IPS-18a (cell line): ENCODE data around the gene PSMA2.

Source experiments
- H3K27ac ChIP-seq: one replicate; pipeline ENCODE4 v1.5.1; 2013; ENCODE audit warnings: low read length
- H3K27me3 ChIP-seq: one replicate; pipeline ENCODE4 v1.6.1; 2013; ENCODE audit warnings: mild to moderate bottlenecking, low read length; ENCODE audit not compliant: control insufficient read depth, insufficient read depth
- H3K36me3 ChIP-seq: one replicate; pipeline ENCODE4 v1.6.1; 2013; ENCODE audit warnings: low read depth, low read length; ENCODE audit not compliant: control insufficient read depth
- H3K4me1 ChIP-seq: one replicate; pipeline ENCODE4 v1.6.1; 2013; ENCODE audit warnings: low read depth, low read length; ENCODE audit not compliant: control insufficient read depth
- H3K4me3 ChIP-seq: one replicate; pipeline ENCODE4 v1.5.1; 2013; ENCODE audit warnings: low read length
- H3K9ac ChIP-seq: one replicate; pipeline ENCODE4 v1.6.1; 2013; ENCODE audit warnings: mild to moderate bottlenecking, low read length, moderate library complexity
- H3K9me3 ChIP-seq: one replicate; pipeline ENCODE4 v1.6.1; 2013; ENCODE audit warnings: low read depth, low read length; ENCODE audit not compliant: control insufficient read depth

Gene PSMA2

DNA sequence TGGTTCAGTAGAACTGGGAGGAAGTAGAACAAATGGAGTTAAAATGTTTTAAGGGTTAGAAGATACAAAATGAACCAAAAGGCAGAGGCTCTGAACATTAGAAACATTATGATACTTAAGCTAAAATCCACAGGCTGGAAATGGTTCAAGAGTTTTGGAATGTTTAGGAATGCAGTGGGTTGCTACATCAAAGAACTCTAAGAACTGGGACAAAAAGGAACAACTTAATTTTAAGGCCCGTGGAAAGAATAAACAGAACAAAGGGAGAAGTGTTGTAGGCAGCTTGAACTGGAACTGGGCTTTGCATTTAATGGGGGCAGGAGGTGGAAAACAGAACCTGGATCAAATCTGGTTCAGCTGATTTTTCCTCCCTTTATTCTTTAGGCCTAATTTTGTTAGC is 16.6 kb downstream of the PSMA2 start:
- no peaks in the 10 kb centered on the region for H3K9me3 ChIP-seq
- H3K9ac ChIP-seq: no peak overlapping the region
- no peak overlapping the region for H3K4me3 ChIP-seq
- H3K27me3 ChIP-seq: no peaks in the 10 kb centered on the region
- peaks cover 51% of the 10 kb centered on the region for H3K36me3 ChIP-seq
- H3K4me1 ChIP-seq: peaks cover 18% of the 10 kb centered on the region
- H3K27ac ChIP-seq: no peak overlapping the region

DNA sequence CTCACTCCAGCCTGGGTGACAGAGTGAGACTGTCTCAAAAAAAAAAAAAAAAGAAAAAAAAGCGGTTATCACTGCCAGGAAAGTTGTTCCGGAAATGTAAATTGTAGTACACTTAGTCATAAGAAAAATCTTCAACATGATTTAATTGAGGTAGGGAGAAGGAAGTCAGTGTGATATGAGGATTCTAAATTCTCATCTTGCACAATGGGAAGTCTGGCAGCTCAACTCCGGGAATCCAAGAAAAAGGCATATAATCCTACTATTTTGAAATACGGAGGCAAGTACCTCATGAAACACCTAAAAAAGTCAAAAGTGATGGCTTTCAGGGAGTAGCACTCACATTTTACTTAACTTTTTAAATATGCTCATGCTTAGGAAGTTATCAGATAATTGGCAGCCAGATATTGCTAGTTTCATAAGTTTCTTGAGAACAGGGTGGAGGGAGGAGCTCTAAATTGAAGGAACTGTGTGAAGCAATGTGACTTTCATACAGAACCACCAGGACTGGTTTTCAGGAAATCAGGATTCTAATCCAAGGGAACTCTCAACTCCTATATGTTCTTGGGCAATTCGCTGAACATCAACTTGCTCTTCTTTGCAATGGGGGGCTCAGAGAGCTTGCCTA is 17.4 kb downstream of the PSMA2 start:
- no peaks in the 10 kb centered on the region for H3K9me3 ChIP-seq
- H3K36me3 ChIP-seq: peaks cover 42% of the 10 kb centered on the region
- H3K9ac ChIP-seq: no peak overlapping the region
- no peak overlapping the region for H3K4me3 ChIP-seq
- H3K4me1 ChIP-seq: peaks cover 18% of the 10 kb centered on the region
- H3K27ac ChIP-seq: no peak overlapping the region
- H3K27me3 ChIP-seq: no peaks in the 10 kb centered on the region

DNA sequence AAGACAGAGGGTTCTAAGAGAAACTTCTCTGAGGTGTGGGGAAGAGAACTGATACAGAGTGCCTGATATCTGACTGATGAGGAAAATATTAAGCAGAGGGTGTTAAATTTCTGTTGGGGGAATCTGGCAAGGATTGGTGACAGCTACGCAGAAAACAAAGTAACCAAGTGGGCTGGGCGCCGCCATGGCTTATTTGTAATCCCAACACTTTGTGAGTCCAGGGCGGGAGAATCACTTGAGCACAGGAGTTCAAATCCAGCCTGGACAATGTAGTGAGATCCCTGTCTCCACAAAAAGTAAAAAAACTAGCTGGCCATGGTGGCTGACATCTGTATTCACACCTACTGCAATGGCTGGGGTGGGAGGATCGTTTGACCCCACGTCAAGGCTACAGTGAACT is 18.0 kb downstream of the PSMA2 start:
- Histone ChIP-seq H3K4me3 (no peak overlapping the region), H3K36me3 (peaks cover 37% of the 10 kb centered on the region), H3K9ac (no peak overlapping the region), H3K27me3 (no peaks in the 10 kb centered on the region), H3K4me1 (peaks cover 18% of the 10 kb centered on the region), H3K9me3 (no peaks in the 10 kb centered on the region), H3K27ac (no peak overlapping the region)

DNA sequence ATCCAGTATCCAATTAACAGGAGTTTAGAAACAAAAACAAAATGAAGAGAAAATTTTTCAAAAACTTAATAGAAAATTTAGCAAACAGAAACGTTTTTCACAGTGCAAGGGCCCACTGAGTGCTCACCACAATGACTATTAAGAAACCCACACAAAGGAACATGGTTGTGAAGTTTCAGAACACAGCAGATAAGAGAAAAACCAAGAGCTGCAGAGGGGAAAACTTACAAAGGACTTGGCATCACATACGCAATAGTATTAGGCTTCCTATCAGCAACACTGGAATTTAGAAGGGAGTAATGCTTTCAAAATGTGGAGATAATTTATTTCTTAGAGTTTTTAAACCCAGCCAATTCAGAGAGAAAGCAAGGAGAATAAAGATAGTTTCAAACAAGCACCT is 18.4 kb downstream of the PSMA2 start:
- Histone ChIP-seq H3K4me1 (peaks cover 18% of the 10 kb centered on the region), H3K9me3 (no peaks in the 10 kb centered on the region), H3K27me3 (no peaks in the 10 kb centered on the region), H3K9ac (no peak overlapping the region), H3K36me3 (peaks cover 36% of the 10 kb centered on the region), H3K4me3 (no peak overlapping the region), H3K27ac (no peak overlapping the region)

DNA sequence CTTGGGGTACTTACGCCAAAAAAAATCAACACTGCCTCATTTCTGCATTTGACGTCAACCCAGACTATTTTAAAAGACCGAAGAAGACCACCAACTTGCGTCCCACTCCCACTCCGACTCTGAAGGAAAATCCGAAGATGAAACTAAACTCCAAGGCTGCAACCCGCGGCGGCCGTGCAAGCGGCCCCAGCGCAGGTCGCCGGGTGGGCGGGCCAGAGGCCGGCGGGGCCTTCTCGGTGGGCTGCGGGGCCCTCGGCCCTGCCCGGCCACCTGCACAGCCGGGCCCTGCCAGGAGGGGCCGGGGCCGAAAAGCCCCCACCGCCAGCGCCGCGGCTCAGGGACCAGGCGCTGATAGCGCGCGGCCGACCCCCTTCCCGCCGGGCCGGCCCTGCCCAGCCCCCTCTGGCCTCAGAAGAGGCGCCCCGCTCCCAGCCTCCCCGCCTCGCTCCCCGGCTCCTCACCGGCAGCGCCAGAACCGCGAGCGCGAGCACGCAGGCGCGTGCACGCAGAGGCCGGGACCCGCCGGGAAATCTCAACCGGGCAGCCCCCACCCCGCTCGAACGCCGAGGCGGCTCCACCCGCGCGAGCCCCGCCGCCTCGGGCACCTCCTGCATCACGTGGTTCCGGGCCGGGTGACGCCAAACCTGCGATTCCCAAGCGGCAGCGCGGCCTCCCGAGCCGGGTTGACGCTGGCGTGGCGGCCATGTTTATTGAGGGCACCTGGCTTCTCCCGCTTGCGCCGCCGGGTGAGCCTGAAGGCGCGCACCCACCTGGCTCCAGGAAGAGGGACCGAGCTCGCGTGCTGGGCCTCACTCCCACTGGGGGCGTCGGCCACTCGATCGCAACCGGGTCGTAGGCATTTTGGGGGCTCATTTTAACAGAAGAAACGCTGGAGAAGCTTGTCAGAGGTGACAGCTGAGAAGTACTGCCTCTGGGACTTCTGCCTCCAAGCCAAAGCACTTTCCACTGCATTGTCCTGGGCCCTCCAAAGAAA is 20.2 kb downstream of the PSMA2 start, which contains the start of gene C7orf25:
C7orf25 (minus strand) TSS at position 617 of the 994 bp plus-strand sequence. CDS start 1,170 bp downstream, outside the sequence.
- Histone ChIP-seq H3K27me3 (no peaks in the 10 kb centered on the region), H3K9ac (peak within 1 kb of the TSS; percentile 74), H3K4me3 (peak within 1 kb of the TSS; percentile 90), H3K4me1 (peaks cover 18% of the 10 kb centered on the region), H3K36me3 (peaks cover 23% of the 10 kb centered on the region), H3K27ac (peak within 1 kb of the TSS; percentile 41), H3K9me3 (no peaks in the 10 kb centered on the region)

DNA sequence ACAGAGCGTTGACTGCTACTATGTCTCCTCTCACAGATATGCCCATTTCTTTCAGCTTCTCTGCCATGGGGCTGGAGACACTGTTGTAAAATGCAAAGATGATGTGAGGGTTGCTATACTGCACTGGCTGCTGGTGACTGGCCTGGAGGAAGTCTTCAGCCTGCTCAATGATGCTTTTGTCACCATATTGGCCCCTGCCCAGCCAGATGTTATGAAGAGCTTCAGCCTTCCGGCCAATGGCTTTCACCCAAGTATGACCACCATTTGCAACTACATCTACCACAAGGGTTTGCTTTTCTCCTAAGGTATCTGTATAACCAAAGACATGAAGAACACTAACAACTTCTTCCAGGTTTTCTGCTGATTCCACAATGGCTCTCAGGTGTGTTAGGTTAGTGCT is 21.7 kb downstream of the PSMA2 start:
- peaks cover 18% of the 10 kb centered on the region for H3K4me1 ChIP-seq
- H3K36me3 ChIP-seq: peaks cover 9% of the 10 kb centered on the region
- H3K27me3 ChIP-seq: no peaks in the 10 kb centered on the region
- no peaks in the 10 kb centered on the region for H3K9me3 ChIP-seq
- no peak overlapping the region for H3K4me3 ChIP-seq
- no peak overlapping the region for H3K9ac ChIP-seq
- no peak overlapping the region for H3K27ac ChIP-seq

DNA sequence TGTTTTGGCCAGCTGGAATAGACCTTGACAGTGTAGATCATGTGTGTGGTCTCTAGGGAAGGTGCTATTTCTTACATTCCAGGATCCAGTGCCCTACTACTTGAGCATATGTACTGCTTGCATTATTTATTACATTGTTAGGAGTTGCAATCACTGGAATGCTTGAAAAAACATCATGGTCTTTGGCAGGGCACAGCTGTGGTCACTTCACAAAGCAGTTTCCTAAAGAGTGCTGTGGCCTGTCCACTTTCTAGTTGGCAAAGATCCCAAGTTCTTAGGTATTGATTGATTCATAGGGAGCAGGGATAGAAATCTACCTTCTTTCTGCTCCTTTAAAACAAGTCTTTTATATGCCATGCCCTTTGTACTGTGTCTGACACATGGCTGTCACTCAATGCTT is 24.7 kb downstream of the PSMA2 start:
- H3K9ac ChIP-seq: no peak overlapping the region
- H3K9me3 ChIP-seq: no peaks in the 10 kb centered on the region
- no peaks in the 10 kb centered on the region for H3K27me3 ChIP-seq
- peaks cover 8% of the 10 kb centered on the region for H3K4me1 ChIP-seq
- H3K36me3 ChIP-seq: no peaks in the 10 kb centered on the region
- H3K4me3 ChIP-seq: no peak overlapping the region
- no peak overlapping the region for H3K27ac ChIP-seq

DNA sequence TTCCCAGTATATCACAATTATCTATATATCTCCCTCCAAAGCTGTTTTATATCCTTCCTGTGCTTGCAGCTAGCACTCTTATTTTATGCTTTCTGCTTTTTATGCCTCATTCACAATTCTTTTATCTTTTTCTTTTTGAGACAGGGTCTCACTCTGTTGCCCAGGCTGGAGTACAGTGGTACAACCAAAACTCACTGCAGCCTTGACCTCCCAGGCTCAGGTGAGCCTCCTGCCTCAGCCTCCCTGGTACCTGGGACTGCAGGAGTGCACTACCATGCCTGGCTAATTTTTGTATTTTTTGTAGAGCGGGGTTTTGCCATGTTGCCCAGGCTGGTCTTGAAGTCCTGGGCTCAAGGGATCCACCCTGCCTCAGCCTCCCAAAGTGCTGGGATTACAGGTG is 25.8 kb downstream of the PSMA2 start:
- H3K4me3 ChIP-seq: no peak overlapping the region
- H3K9ac ChIP-seq: no peak overlapping the region
- no peaks in the 10 kb centered on the region for H3K27me3 ChIP-seq
- no peak overlapping the region for H3K27ac ChIP-seq
- H3K36me3 ChIP-seq: no peaks in the 10 kb centered on the region
- peaks cover 6% of the 10 kb centered on the region for H3K4me1 ChIP-seq
- H3K9me3 ChIP-seq: no peaks in the 10 kb centered on the region

DNA sequence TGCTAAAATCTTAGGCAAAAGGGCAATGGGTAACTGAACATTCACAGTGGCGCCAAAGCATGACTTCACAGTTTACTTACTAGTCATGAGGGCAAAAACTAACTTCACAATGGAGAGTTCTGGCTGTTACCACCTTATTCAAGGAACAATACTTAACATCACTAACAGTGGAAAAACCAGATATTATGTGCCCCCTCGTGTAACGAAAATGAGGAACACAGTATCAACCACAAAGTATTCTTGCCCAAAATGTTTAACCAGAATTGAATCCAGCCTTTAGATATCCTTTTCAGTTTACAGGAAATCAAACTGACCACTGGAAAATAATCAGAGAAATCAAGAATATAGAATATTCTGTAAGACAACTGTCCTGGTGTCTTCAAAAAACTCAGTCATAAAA is 29.6 kb downstream of the PSMA2 start:
- no peaks in the 10 kb centered on the region for H3K4me1 ChIP-seq
- H3K27me3 ChIP-seq: no peaks in the 10 kb centered on the region
- H3K4me3 ChIP-seq: no peak overlapping the region
- H3K36me3 ChIP-seq: no peaks in the 10 kb centered on the region
- H3K9me3 ChIP-seq: no peaks in the 10 kb centered on the region
- no peak overlapping the region for H3K27ac ChIP-seq
- H3K9ac ChIP-seq: no peak overlapping the region

DNA sequence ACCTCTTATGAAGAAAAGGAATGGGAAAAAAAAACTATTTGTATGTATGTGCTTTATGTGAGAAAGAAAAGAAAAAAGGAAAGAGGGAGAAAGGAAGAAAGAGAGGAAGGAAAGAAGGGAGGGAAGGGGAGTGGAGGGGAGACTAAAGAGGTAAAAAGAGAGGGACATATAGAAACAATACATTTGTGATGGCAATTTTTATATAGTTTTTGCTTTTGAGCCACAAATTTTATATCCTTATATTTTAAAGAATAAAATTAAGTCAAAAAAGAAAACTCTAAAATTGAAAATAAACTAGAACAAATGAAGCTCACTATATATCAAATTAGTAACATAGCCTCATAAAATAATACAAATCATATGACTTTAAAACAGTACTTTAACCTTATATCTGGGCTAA is 31.1 kb downstream of the PSMA2 start:
- H3K9ac ChIP-seq: no peak overlapping the region
- H3K27ac ChIP-seq: no peak overlapping the region
- no peaks in the 10 kb centered on the region for H3K36me3 ChIP-seq
- no peaks in the 10 kb centered on the region for H3K9me3 ChIP-seq
- H3K27me3 ChIP-seq: no peaks in the 10 kb centered on the region
- no peaks in the 10 kb centered on the region for H3K4me1 ChIP-seq
- H3K4me3 ChIP-seq: no peak overlapping the region

DNA sequence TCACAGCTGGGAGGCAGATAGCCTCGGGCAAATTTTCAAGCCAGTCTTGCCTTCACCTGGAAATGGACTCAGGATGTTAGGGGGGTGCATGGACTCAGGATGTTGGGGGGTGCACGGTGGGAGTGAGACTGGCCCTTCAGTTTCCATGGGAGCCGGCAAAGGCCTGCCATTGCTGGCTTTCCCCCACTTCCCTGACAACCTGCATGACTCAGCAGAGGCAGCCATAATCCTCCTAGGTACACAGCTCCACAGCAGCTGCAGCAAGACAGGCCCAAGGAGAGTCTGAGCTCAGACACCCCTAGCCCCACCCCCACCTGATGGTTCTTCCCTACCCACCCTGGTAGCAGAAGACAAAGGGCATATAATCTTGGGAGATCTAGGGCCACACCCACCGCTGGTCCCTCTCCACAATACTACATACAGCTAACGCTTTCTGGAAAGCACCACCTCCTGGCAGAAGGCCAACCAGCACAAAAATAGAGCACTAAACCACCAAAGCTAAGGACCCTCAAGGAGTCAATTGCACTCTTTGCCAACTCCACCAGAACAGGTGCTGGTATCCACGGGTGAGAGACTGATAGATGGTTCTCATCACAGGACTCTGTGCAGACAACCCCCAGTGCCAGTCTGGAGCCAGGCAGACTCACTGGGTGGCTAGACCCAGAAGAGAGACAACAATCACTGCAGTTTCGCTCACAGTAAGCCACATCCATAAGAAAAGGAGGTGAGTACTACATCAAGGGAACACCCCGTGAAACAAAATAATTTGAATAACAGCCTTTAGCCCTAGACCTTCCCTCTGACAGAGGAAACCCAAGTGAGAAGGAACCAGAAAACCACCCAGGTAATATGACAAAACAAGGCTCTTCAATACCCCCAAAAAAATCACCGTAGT is 38.4 kb downstream of the PSMA2 start:
- H3K27ac ChIP-seq: no peak overlapping the region
- H3K36me3 ChIP-seq: no peaks in the 10 kb centered on the region
- H3K9me3 ChIP-seq: peaks cover 2% of the 10 kb centered on the region
- no peaks in the 10 kb centered on the region for H3K27me3 ChIP-seq
- H3K9ac ChIP-seq: no peak overlapping the region
- peak overlapping the region; percentile 13 for H3K4me3 ChIP-seq
- H3K4me1 ChIP-seq: peaks cover 15% of the 10 kb centered on the region
